ENCODE measurements around the gene LIPG. TPM values are rescaled to one million over a fixed set of nuclear protein-coding genes. Genes with fewer than 3 reads are reported as not detected.
"Not testable (repeated sequence)": the region's sequence is repeated elsewhere in the genome, so short reads cannot be mapped to it uniquely, and the experiment has no call there.

Gene LIPG
- total and polyA plus RNA-seq, 10 donors = 0.11 to 2.7 (median 0.35) TPM; not detected in 3

DNA sequence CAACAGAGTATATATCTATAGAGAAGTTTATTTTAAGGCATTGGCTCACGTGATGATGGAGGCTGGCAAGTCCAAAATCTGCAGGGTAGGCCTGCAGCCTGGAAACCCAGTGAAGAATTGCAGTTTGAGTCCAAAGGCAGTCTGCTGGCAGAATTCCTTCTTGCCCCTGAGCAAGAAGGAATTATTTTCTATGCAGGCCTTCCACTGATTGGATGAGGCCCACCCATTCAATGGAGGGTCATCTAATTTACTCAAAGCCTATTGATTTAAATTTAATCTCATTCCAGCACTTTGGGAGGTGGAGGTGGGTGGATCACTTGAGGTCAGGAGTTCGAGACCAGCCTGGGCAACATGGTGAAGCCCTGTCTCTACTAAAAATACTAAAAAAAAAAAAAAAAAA, 44.4 kb upstream of the LIPG start:
- 63 to 95% (median 77%) methylated on average over 2 of the region's 2 CpGs for WGBS, 5 donors
- intact Hi-C loops (cut with DNase I; ENCODE audit: low total_unique reads) = no loop called here

DNA sequence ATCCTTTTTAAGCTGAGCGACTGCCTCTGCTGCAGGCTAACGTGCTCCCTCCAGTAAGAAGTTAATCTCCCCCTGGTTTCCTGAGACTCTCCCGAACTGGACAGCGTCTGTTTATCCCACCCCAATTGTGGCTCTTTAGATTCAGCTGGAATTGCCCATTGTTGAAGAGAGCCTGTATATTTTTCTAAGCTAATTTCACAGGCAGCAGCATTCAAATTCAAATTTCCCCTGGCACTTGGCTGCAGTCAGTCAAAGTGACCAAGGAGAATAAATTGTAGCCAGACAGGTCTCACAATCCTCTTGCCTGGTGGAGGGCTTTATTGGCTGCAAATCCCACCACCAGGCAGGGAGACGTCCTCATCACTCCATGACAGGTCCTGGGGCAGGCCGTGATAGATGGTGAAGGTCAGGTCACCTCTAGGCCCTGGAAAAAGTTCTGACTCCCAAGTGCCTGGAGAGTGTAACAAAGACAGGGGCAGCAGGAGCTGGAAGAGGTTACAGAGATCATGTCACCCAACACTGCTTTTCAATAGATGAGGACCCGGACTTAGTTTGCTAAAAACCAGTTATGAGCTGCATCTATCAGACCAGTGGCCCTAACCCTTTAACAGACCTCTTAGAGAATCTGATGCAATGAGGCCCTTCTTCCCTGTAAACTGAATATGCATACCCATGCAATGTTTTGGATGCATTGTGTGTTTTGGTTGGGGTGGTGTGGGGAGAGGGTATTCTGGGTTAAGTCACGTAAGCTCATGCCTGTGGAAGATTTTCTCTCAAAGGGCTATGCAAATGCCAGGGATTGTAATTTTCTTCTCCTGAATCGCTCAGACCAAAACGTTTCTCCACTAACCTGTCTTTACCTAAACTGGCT, 42.5 kb upstream of the LIPG start:
- TF ChIP-seq CTCF (IDR thresholded peaks at IDR 0.05 in 8 of 11, conservative IDR thresholded peaks at IDR 0.05 in 3 of 11) (no peak), POLR2A (IDR thresholded peaks at IDR 0.05) (no peak), POLR2AphosphoS5 (IDR thresholded peaks at IDR 0.05) (no peak)
- Histone ChIP-seq H3K36me3 (no peaks in the 10 kb centered on the region), H3K4me3 (no peak overlapping the region), H3K27me3 (replicated peaks in 1 of 7) (no peaks in the 10 kb centered on the region), H3K4me1 (no peaks in the 10 kb centered on the region), H3K9me3 (no peaks in the 10 kb centered on the region), H3K27ac (no peak overlapping the region)
- 79 to 91% (median 85%) methylated on average over 9 to 10 of the region's 10 CpGs for WGBS, 5 donors
- peak; percentile 17 for DNase-seq
- intact Hi-C loops (cut with DNase I; ENCODE audit: low total_unique reads) = no loop called here

More for the DNA sequence above, 44.4 kb upstream of the LIPG start:
- no peaks in the 10 kb centered on the region for H3K9me3 ChIP-seq
- no peak for TF ChIP-seq POLR2AphosphoS5 (IDR thresholded peaks at IDR 0.05)
- TF ChIP-seq CTCF (IDR thresholded peaks at IDR 0.05 in 8 of 11, conservative IDR thresholded peaks at IDR 0.05 in 3 of 11) = no peak
- TF ChIP-seq POLR2A (IDR thresholded peaks at IDR 0.05) = no peak
- H3K27ac ChIP-seq = no peak overlapping the region
- H3K27me3 ChIP-seq (replicated peaks in 1 of 7) = no peaks in the 10 kb centered on the region
- H3K36me3 ChIP-seq = no peaks in the 10 kb centered on the region
- no peak overlapping the region for H3K4me3 ChIP-seq
- no peaks in the 10 kb centered on the region for H3K4me1 ChIP-seq
- DNase-seq = no peak

DNA sequence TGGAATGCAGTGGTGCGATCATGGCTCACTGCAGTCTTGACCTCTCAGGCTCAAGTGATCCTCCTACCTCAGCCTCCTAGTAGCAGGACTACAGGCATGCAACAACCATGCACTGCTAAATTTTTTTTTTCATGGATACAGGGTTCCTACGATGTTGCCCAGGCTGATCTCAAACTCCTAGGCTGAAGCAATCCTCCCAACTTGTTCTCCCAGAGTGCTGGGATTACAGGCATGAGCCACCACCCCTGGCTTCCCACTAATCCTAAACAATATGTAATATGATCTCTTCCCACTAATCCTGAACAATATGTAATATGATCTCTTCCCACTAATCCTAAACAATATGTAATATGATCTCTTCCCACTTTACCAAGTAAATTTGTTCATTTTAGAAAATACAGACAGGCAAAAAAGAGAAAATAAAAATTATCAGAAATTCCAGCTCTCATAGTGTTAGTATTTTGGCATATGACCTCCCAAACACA, 41.2 kb upstream of the LIPG start:
- TF ChIP-seq POLR2AphosphoS5 (IDR thresholded peaks at IDR 0.05) (no peak), POLR2A (IDR thresholded peaks at IDR 0.05) (no peak), CTCF (IDR thresholded peaks at IDR 0.05 in 8 of 11, conservative IDR thresholded peaks at IDR 0.05 in 3 of 11) (no peak)
- Histone ChIP-seq H3K4me1 (no peaks in the 10 kb centered on the region), H3K4me3 (no peak overlapping the region), H3K9me3 (no peaks in the 10 kb centered on the region), H3K27ac (no peak overlapping the region), H3K36me3 (no peaks in the 10 kb centered on the region), H3K27me3 (replicated peaks in 1 of 7) (no peaks in the 10 kb centered on the region)
- intact Hi-C loops (cut with DNase I; ENCODE audit: low total_unique reads) = no loop called here
- DNase-seq = no peak
- WGBS, 5 donors = 75 to 86% (median 85%) methylated on average over 2 of the region's 2 CpGs

DNA sequence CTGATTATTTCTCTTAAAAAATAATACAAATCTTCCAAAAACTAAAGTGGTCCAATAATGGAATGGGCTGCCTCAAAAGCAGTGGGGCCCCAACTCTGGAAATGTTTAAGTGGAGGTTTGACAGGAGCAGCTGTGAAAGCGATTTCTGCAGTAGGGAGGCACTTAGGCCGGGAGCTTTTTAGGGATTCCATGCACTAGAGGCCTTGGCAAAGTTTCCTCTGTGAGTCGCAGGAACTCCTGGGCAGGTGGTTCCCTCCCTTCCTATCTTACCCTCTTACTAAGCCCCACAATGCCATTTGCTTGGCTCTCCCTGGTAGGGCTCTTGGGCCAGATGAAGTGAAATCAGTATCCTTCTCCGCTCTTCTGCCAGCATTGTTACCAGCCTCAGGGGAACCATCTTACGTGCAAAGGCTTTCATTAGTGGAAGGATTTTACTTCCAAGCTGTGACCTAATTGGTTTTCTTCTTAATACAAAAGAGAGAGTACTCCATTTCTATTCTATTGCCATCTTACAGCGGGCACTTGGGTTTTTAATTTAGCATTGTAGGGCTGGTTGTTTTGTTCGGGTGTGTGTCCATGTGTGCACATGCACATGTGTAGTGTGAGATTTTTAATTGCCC, 40.5 kb upstream of the LIPG start:
- peak; percentile 10 for DNase-seq
- Histone ChIP-seq H3K4me1 (no peaks in the 10 kb centered on the region), H3K36me3 (no peaks in the 10 kb centered on the region), H3K27ac (no peak overlapping the region), H3K27me3 (replicated peaks in 1 of 7) (no peaks in the 10 kb centered on the region), H3K9me3 (no peaks in the 10 kb centered on the region), H3K4me3 (no peak overlapping the region)
- intact Hi-C loops (cut with DNase I; ENCODE audit: low total_unique reads) = no loop called here
- TF ChIP-seq CTCF (IDR thresholded peaks at IDR 0.05 in 8 of 11, conservative IDR thresholded peaks at IDR 0.05 in 3 of 11) = no peak
- no peak for TF ChIP-seq POLR2AphosphoS5 (IDR thresholded peaks at IDR 0.05)
- no peak for TF ChIP-seq POLR2A (IDR thresholded peaks at IDR 0.05)
- 80 to 90% (median 87%) methylated on average over 7 of the region's 7 CpGs for WGBS, 5 donors

- H3K36me3 ChIP-seq; H3K27me3 ChIP-seq (replicated peaks in 1 of 7); H3K4me3 ChIP-seq; H3K4me1 ChIP-seq; H3K27ac ChIP-seq; intact Hi-C loops (cut with DNase I; ENCODE audit: low total_unique reads); H3K9me3 ChIP-seq: not testable (repeated sequence)
- WGBS, 5 donors = 91 to 97% (median 93%) methylated on average over 7 of the region's 7 CpGs
- DNase-seq = peak; percentile 6
Observed at GRCh38 chr18:49523580-49524093, 38.2 kb upstream of the LIPG start.
